AG04449 (cell line): Measurements from ENCODE around the gene RETREG1.

Experiments used
- CTCF ChIA-PET: fragments of 350-600 bp; formaldehyde crosslinking; extraction: SDS; loops from one replicate; lab custom pipeline; 2021; ENCODE audit warnings: antibody characterized with exemption; lab: Yijun Ruan, JAX
- POLR2A ChIA-PET: fragments of 400-600, 350-600 bp; formaldehyde crosslinking; extraction: SDS; loops from one replicate; lab custom pipeline; 2020; ENCODE audit warnings: antibody characterized with exemption, inconsistent platforms; lab: Yijun Ruan, JAX
- DNase-seq: peaks from one replicate; pipeline ENCODE4 v3.0.0-alpha.2; 2010; ENCODE audit warnings: low read depth, low spot score
- H3K4me3 ChIP-seq: 2 replicates; pipeline ENCODE4 v1.5.1; 2011; ENCODE audit warnings: low read depth, mild to moderate bottlenecking, control low read depth, low read length
- CTCF ChIP-seq: IDR thresholded peaks from one replicate; pipeline ENCODE4 v1.5.1; 2011; ENCODE audit warnings: mild to moderate bottlenecking, moderate library complexity, low read length, control low read depth, inconsistent platforms; ENCODE audit not compliant: insufficient read depth; ENCODE audit errors: missing control alignments

Gene RETREG1

GRCh38 chr5:16597946-16598694 lies 18.7 kb downstream of the RETREG1 start:
- H3K4me3 ChIP-seq = no peak overlapping the region
- TF ChIP-seq CTCF = no peak
- CTCF ChIA-PET = no interaction called here
- POLR2A ChIA-PET = no interaction called here
- no peak for DNase-seq

- H3K4me3 ChIP-seq = no peak overlapping the region
- no peak for TF ChIP-seq CTCF
- POLR2A ChIA-PET = interaction anchor here (0.6 kb wide), 1 partner anchor 783 kb away, joined by 3 read pairs; no protein-coding TSS in a partner anchor
- CTCF ChIA-PET = no interaction called here
- peak; percentile 58 for DNase-seq
These were observed 20.2 kb downstream of the RETREG1 start for GRCh38 chr5:16596581-16596940.

- no peak for TF ChIP-seq CTCF
- no peak overlapping the region for H3K4me3 ChIP-seq
- ChIA-PET POLR2A (no interaction called here), CTCF (interaction anchor here (1.2 to 2.4 kb wide), 2 partner anchors 11 to 44 kb away, joined by 3 to 10 read pairs; no protein-coding TSS in a partner anchor)
- no peak for DNase-seq
These were observed 20.8 kb downstream of the RETREG1 start for GRCh38 chr5:16595881-16596580.

- CTCF ChIA-PET = interaction anchor here (2.0 to 2.4 kb wide), 2 partner anchors 8 to 41 kb away, joined by 5 to 10 read pairs; no protein-coding TSS in a partner anchor
- H3K4me3 ChIP-seq = no peak overlapping the region
- TF ChIP-seq CTCF = no peak
- POLR2A ChIA-PET = no interaction called here
- DNase-seq = no peak
These were observed 23.2 kb downstream of the RETREG1 start for GRCh38 chr5:16593628-16594027.

GRCh38 chr5:16593013-16593412 lies 23.8 kb downstream of the RETREG1 start:
- ChIA-PET POLR2A (no interaction called here), CTCF (interaction anchor here (0.6 to 2.0 kb wide), 2 partner anchors 9 to 41 kb away, joined by 3 to 5 read pairs; no protein-coding TSS in a partner anchor)
- DNase-seq = no peak
- no peak overlapping the region for H3K4me3 ChIP-seq
- TF ChIP-seq CTCF = no peak

GRCh38 chr5:16592255-16592654 lies 24.5 kb downstream of the RETREG1 start:
- POLR2A ChIA-PET = no interaction called here
- TF ChIP-seq CTCF = no peak
- DNase-seq = no peak
- CTCF ChIA-PET = no interaction called here
- H3K4me3 ChIP-seq = no peak overlapping the region
